Activated CD4-positive, alpha-beta T cell treated with anti-CD3 and anti-CD28 coated beads, Interleukin-2, amount 50 U/mL, for 1 hour (primary cell): ENCODE data around the gene CCR9.

Experiments used
- DNase-seq: peaks from one replicate; pipeline ENCODE4 v3.0.0-alpha.2; 2020

Gene CCR9

GRCh38 chr3:45940004-45940780 is 53.8 kb downstream of the CCR9 start:
- DNase-seq: no peak

- DNase-seq: no peak
These were observed 54.5 kb downstream of the CCR9 start for GRCh38 chr3:45940781-45941365.

DNA sequence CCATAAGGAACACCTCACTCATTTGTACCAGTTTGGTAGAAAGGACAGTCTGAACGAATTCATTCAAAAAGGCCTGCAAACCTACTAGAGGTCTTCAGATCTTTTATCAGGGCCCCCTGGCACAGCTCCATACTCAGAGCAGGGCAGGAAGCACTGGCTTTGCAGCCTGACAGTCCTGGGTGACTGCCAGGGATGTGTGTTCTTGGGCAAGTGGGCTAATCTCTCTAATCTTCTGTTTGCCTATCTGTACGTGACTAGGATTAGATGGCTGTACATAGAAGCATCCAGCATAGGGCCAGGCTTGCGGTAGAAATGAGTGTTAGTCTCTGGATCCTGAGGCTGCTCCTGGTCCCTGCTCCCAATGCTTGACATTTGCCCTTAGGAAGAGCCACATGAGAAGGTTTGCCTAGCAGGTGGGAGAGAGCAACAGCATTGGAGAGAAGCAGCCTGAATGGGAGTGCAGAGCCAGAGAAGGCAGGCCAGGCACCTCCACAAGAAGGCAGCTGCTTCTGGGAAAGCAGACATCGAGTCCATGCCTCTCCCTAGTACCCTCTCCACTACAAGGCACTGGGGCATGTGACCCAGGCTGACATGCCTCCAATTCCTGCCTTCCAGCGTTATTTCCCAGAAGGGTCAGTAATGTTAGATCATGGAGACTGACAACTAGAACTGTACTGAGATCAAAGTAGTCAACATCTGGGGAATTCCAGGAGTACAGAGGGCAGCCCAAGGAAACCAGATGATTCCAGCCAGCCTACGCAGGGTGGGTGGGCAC is 55.9 kb downstream of the CCR9 start:
- no peak for DNase-seq

DNA sequence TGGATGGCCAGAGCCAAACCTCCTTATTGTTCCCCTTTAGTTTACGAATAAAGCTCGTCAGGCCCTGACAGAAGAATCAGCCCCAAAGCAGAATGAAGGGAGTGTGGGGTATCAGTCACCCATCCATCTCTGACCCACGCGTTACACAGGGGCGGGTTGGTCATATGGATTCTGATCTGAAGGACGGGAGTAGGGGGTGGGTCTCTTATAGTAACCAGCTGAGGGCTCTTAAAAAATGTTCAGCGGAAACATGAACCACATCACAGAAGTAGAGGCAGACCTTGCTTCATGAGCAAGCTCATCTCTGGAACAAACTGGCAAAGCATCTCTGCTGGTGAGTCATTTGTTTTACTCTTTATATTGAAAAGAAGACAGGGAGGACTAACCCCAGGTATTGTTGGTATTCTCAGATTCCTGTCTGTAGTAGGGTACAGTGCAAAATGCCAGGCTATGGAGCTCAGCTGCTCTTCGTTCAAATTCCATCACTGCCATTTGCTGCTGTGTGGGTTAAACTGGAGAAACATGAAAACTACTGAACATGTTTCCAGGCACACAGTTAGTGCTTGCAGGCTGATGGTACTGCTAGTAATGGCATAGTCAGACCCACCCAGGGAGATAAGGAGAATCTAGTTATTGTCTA is 57.0 kb downstream of the CCR9 start, which contains the start of gene CXCR6:
CXCR6 (plus strand) TSS at position 258 of the 640 bp plus-strand sequence. CDS start 3,018 bp downstream, outside the sequence.
- no peak for DNase-seq

GRCh38 chr3:45944830-45945620 is 58.7 kb downstream of the CCR9 start:
- DNase-seq: no peak

DNA sequence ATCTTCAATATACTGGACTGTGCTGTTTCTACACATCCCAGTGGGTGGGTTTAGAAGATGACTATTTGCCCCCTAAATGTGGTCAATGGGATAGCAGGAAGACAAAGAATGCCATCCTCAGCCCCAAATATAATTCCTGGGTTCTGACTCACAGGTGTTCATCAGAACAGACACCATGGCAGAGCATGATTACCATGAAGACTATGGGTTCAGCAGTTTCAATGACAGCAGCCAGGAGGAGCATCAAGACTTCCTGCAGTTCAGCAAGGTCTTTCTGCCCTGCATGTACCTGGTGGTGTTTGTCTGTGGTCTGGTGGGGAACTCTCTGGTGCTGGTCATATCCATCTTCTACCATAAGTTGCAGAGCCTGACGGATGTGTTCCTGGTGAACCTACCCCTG is 60.0 kb downstream of the CCR9 start:
- no peak for DNase-seq

- DNase-seq: no peak
These were observed 60.5 kb downstream of the CCR9 start for GRCh38 chr3:45946875-45947274.

DNA sequence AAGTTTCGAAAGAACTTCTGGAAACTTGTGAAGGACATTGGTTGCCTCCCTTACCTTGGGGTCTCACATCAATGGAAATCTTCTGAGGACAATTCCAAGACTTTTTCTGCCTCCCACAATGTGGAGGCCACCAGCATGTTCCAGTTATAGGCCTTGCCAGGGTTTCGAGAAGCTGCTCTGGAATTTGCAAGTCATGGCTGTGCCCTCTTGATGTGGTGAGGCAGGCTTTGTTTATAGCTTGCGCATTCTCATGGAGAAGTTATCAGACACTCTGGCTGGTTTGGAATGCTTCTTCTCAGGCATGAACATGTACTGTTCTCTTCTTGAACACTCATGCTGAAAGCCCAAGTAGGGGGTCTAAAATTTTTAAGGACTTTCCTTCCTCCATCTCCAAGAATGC is 61.0 kb downstream of the CCR9 start:
- no peak for DNase-seq

- no peak for DNase-seq
These were observed 62.0 kb downstream of the CCR9 start for GRCh38 chr3:45948311-45948781.

- no peak for DNase-seq
These were observed 62.5 kb downstream of the CCR9 start for GRCh38 chr3:45948881-45949280.

GRCh38 chr3:45949432-45949831 is 63.1 kb downstream of the CCR9 start:
- no peak for DNase-seq

DNA sequence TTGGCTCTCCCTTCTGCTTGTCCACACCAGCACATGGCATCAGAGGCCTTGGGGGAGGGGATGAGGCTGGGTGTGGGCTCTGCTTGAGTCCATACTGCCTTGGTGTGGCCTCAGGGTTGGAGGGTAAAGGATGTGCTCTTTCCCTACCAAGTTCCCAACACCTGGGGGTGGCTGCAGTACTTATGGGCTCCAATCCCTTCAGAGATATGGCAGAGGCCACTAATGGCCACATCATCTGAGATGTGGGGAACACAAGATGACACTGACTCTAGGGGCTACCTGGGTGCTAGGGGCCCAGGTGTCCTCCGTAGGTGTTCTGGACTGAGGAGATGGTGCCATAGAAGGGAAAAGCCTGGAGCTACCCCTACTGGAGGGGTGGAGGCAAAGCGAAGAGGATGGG is 63.8 kb downstream of the CCR9 start:
- DNase-seq: no peak

DNA sequence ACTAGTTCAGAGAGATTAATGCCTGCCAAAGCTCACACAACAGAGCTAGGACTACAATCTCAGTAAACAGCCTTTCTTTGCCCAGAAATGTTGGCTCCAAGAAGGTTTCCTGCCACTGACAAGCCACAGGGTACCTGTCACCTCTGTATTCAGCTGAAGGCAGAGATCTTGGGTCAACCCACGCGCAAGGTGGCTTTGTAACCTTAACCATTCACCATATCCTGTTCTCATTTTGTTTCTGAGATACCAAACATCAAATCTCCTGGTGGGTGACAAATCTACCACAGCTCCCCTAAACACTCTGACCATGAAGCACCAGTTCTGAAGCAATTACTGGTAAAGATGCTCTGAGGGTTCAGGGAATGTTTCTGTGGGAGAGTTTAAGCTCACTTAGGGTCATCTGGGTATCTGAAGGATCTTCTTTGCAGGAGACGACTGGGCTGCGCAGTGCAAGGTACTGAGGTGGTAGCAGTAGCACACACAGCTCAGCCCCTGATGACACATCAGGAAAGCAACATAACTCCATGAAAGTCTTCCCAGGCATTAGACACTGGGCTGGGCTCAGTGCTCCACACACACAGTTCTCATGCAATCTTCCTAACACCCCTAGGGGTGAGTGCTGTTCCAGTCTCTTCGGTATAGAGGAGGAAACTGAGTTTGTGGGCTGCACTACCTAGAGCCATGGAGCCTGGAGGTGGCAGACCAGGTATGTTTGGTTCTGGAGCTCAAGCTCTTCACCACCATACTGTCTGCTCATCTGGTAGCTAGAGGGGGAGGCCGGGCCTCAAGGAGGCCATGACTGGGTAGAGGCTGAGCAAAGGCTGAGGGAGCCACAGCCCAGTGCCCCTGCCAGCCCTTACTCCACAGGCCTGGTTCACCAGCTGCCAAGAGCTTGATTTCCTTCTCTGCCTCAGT is 64.6 kb downstream of the CCR9 start:
- peak; percentile 21 for DNase-seq

DNA sequence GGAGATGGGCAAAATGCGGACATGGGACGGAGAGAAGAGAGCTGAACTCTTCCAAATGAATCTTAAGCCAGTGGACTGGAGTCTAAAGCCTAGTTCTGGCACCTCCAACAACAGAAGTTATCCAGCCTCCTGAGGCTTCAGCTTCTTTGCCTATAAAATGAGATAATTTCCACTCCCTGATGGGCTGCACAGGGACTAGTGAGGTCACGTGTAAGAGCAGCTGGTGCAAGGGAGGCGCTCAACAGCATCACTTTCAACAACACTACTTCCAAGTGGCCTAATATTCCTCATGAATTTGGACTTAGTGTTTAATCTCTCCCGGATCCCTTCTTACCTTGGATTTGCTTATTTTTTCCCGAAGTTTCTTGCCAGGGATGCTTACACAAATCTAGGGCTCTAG is 65.6 kb downstream of the CCR9 start:
- no peak for DNase-seq

- no peak for DNase-seq
These were observed 66.1 kb downstream of the CCR9 start for GRCh38 chr3:45952456-45952855.
